Skeletal muscle satellite cell (primary cell): ENCODE data around the gene RFC2.
"Not testable (repeated sequence)": the region's sequence is repeated elsewhere in the genome, so short reads cannot be mapped to it uniquely, and the experiment has no call there.

Experiments
- H3K27me3 ChIP-seq: 2 replicates; pipeline ENCODE4 v1.7.0; 2013; ENCODE audit warnings: low read length; ENCODE audit not compliant: control insufficient read depth, insufficient read depth
- H3K36me3 ChIP-seq: 2 replicates; pipeline ENCODE4 v1.7.0; 2013; ENCODE audit warnings: mild to moderate bottlenecking, control low read depth, low read length; ENCODE audit not compliant: insufficient read depth
- H3K4me1 ChIP-seq: 2 replicates; pipeline ENCODE4 v1.7.0; 2013; ENCODE audit warnings: low read length; ENCODE audit not compliant: control insufficient read depth, insufficient read depth
- H3K4me2 ChIP-seq: 2 replicates; pipeline ENCODE4 v1.7.0; 2013; ENCODE audit warnings: mild to moderate bottlenecking, low read length
- H3K4me3 ChIP-seq: 2 replicates; pipeline ENCODE4 v1.7.0; 2013; ENCODE audit warnings: low read length
- H3K9ac ChIP-seq: 2 replicates; pipeline ENCODE4 v1.7.0; 2013; ENCODE audit warnings: mild to moderate bottlenecking, low read depth, low read length, moderate library complexity
- H3K9me3 ChIP-seq: replicated peaks from 2 replicates; pipeline ENCODE4 v1.7.0; 2013; ENCODE audit warnings: mild to moderate bottlenecking, control low read depth, low read length

Gene RFC2

GRCh38 chr7:74235518-74236268 lies 18.5 kb downstream of the RFC2 start:
- H3K27me3 ChIP-seq = no peaks in the 10 kb centered on the region
- H3K36me3 ChIP-seq = peaks cover 30% of the 10 kb centered on the region

DNA sequence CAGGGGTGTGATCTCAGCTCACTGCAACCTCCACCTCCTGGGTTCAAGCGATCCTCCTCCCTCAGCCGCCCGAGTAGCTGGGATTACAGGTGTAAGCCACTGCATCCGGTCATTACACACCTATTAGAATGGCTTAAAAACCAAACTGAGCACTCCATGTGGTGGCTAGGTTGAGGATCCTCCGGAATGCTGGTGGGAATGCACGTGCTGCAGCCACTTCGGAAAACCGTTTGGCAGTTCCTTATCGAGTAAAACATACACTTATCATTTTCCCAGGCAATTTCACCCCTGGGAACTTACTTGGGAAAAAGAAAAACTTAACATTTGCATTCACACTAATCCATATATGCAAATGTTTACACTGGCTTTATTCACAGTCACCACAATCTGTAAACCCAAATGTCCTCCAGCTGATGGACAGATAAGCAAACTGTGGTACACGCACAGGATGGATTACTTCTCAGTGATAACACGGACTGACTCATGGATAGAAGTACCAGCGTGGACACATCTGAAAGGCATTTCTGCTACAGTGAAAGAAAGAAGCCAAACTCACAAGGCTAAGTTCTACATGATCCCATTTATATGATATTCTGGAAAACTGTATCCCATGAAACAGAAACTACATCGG lies 20.4 kb downstream of the RFC2 start:
- Histone ChIP-seq H3K4me2 (no peak overlapping the region), H3K4me3 (no peak overlapping the region), H3K4me1 (no peaks in the 10 kb centered on the region), H3K9me3 (no peaks in the 10 kb centered on the region), H3K27me3 (no peaks in the 10 kb centered on the region), H3K36me3 (peaks cover 20% of the 10 kb centered on the region), H3K9ac (no peak overlapping the region)

More at GRCh38 chr7:74235518-74236268, 18.5 kb downstream of the RFC2 start:
- H3K9me3 ChIP-seq = no peaks in the 10 kb centered on the region
- H3K4me3 ChIP-seq = no peak overlapping the region
- H3K4me1 ChIP-seq = no peaks in the 10 kb centered on the region
- H3K9ac ChIP-seq = no peak overlapping the region
- no peak overlapping the region for H3K4me2 ChIP-seq

- Histone ChIP-seq H3K9ac (no peak overlapping the region), H3K27me3 (no peaks in the 10 kb centered on the region), H3K9me3 (no peaks in the 10 kb centered on the region), H3K4me3 (no peak overlapping the region), H3K36me3 (peaks cover 6% of the 10 kb centered on the region), H3K4me1 (no peaks in the 10 kb centered on the region), H3K4me2 (no peak overlapping the region)
These were observed 23.0 kb downstream of the RFC2 start for GRCh38 chr7:74231232-74231590.

DNA sequence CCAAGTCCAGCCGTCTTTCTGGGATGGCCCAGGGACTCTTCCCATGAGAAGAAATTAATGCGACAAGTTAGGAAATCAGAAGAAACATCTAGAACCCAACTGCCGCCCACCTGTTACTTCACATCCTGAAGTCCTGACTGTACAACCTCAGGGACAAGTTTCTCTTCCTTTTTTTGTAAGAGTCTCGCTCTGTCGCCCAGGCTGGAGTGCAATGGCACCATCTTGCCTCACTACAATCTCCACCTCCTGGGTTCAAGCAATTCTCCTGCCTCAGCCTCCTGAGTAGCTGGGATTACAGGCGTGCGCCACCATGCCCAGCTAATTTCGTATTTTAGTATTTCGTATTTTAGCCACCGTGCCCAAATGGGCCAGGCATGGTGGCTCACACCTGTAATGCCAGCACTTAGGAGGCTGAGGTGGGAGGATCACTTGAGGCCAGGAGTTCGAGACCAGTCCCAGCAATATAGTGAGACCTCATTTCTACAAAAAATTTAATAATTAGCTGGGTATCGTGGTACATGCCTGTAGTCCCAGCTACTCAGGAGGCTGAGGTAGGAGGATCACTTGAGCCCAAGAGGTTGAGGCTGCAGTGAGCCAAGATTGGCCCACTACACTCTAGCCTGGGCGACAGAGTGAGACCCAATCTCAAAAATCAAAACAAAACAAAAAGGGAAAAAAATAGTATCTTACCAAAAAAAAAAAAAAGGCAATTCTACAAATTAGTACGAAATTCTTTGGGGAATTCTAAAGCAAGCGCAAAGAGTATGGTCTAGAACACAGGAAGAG lies 23.6 kb downstream of the RFC2 start:
- Histone ChIP-seq H3K9ac (no peak overlapping the region), H3K9me3 (no peaks in the 10 kb centered on the region), H3K4me2 (no peak overlapping the region), H3K4me3 (no peak overlapping the region), H3K4me1 (no peaks in the 10 kb centered on the region), H3K36me3 (peaks cover 5% of the 10 kb centered on the region), H3K27me3 (no peaks in the 10 kb centered on the region)

- Histone ChIP-seq H3K4me3 (no peak overlapping the region), H3K4me1 (no peaks in the 10 kb centered on the region), H3K4me2 (no peak overlapping the region), H3K9ac (no peak overlapping the region), H3K27me3 (no peaks in the 10 kb centered on the region), H3K9me3 (no peaks in the 10 kb centered on the region), H3K36me3 (no peaks in the 10 kb centered on the region)
These were observed 25.0 kb downstream of the RFC2 start for GRCh38 chr7:74228951-74229900.

DNA sequence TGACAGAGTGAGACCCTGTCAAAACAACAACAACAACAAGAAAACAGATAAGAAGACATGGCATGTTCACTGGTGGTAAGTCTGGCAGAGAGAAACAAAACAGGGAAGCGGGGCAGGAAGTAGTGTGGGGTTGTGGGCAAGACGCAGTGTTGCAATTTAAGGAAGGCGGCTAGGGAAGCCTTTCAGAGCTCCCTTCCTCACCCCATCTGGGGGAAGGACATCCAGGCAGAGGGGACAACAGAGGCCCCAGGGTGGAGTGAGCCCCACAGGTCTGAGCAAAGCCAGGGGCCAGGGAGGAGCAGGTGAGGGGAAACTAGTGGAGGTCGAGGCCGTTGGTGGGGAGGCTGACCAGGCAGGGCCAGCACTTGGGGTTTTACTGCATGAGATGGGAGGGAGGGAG lies 27.6 kb downstream of the RFC2 start:
- Histone ChIP-seq H3K27me3 (no peaks in the 10 kb centered on the region), H3K4me1 (no peaks in the 10 kb centered on the region), H3K4me3 (no peak overlapping the region), H3K9me3 (no peaks in the 10 kb centered on the region), H3K9ac (no peak overlapping the region), H3K36me3 (no peaks in the 10 kb centered on the region), H3K4me2 (no peak overlapping the region)

GRCh38 chr7:74225400-74225799 lies 28.8 kb downstream of the RFC2 start:
- H3K4me3 ChIP-seq = no peak overlapping the region
- no peak overlapping the region for H3K9ac ChIP-seq
- no peaks in the 10 kb centered on the region for H3K9me3 ChIP-seq
- H3K4me2 ChIP-seq = no peak overlapping the region
- no peaks in the 10 kb centered on the region for H3K36me3 ChIP-seq
- H3K27me3 ChIP-seq = no peaks in the 10 kb centered on the region
- no peaks in the 10 kb centered on the region for H3K4me1 ChIP-seq

DNA sequence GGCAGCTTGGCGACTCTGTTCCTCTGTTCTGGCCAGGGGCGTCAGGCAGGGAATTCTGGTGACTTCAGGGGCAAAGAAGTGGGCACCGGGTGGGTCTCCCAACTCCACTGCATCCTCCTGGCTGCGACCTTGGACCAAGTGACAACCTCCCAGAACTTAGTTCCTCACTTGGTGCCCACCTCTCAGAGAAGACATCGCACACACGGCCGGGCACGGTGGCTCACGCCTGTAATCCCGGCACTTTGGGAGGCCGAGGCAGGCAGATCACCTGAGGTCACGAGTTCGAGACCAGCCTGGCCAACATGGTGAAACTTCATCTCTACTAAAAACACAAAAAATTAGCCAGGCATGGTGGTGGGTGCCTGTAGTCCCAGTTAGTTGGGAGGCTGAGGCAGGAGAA lies 29.3 kb downstream of the RFC2 start:
- not testable (repeated sequence) for H3K4me2 ChIP-seq, H3K9me3 ChIP-seq, H3K4me3 ChIP-seq, H3K4me1 ChIP-seq, H3K36me3 ChIP-seq, H3K27me3 ChIP-seq, H3K9ac ChIP-seq

DNA sequence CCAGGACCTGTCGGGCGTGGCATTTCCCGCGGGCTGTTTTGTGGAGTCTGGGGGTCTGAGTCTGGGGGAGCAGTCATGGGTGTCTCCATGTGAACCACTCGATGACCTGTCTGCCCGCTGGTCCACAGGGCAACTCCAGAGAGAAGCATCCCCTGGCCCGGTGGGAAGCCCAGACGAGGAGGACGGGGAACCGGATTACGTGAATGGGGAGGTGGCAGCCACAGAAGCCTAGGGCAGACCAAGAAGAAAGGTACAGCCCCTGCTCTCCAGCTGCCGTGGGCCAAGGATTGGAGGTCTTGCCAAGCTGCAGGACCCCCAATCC lies 29.7 kb downstream of the RFC2 start:
- H3K9ac ChIP-seq = no peak overlapping the region
- H3K4me3 ChIP-seq = no peak overlapping the region
- no peaks in the 10 kb centered on the region for H3K9me3 ChIP-seq
- H3K27me3 ChIP-seq = no peaks in the 10 kb centered on the region
- H3K4me1 ChIP-seq = no peaks in the 10 kb centered on the region
- no peaks in the 10 kb centered on the region for H3K36me3 ChIP-seq
- no peak overlapping the region for H3K4me2 ChIP-seq

GRCh38 chr7:74223711-74224510 lies 30.3 kb downstream of the RFC2 start:
- no peak overlapping the region for H3K4me3 ChIP-seq
- H3K4me2 ChIP-seq = no peak overlapping the region
- H3K27me3 ChIP-seq = no peaks in the 10 kb centered on the region
- no peak overlapping the region for H3K9ac ChIP-seq
- no peaks in the 10 kb centered on the region for H3K4me1 ChIP-seq
- no peaks in the 10 kb centered on the region for H3K36me3 ChIP-seq
- H3K9me3 ChIP-seq = no peaks in the 10 kb centered on the region
